ENCODE measurements around the gene HAUS5.
A peak's percentile ranks its signal among the peaks of the same experiment; 100 is the strongest.
"Not testable (repeated sequence)": the region's sequence is repeated elsewhere in the genome, so short reads cannot be mapped to it uniquely, and the experiment has no call there.

HAUS5 gene

DNA sequence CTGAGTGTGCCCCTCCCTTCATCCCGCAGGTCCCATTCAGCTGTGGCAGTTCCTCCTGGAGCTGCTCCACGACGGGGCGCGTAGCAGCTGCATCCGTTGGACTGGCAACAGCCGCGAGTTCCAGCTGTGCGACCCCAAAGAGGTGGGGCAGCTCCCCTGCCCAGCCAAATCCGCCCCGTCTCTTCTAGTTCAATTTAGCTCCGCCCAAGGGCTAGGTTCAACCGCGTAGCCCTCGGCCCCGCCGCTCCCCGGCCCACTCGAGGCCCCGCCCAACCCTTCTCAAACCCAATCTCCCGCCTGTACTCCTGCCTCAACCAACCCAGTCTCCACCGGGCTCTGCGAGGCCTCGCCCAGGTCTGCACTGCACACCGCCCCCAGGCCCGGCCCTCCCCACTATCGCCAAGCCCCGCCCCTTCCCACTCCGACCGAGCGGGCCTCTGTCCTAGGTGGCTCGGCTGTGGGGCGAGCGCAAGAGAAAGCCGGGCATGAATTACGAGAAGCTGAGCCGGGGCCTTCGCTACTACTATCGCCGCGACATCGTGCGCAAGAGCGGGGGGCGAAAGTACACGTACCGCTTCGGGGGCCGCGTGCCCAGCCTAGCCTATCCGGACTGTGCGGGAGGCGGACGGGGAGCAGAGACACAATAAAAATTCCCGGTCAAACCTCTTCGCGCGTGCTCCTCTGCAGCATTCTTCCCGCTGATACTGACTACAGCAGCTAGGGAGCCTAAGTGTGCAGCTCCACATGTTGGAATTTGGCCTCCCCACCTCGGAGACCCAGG is 31.9 kb downstream of the HAUS5 start:
- peak; percentile 98 for DNase-seq

DNA sequence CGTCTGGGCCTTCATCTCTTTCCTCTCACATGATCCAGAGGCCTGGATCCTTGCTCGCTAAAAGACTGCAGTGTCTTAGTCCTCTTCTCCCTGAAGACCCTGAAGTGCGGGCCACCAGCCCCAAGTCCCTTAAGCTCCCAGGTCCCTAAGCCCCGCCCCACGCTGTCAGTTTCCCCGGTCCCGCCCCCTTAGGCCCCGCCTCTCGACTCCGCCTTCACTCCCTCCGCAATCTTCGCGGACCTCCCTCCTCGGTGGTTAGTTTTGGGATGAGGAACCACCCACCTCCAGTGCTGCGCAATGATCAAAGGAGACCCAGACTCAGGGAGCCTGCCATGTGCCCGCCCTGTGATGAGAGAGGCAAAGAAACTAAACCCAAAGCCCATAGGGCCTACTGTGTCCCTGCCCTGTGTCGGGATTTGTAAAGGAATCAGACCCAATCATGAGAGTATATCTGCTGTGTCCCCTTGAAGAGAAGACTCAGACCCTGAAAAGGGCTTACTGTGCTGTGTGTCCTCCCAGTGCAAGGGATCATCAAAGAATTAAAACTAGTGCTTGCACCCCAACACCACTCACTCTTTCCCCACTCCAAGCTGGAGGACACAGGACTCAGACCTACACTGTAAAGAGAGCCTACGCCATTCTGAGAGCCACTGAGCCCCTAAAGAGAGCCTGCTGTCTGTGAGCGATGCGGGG is 32.6 kb downstream of the HAUS5 start:
- DNase-seq = peak; percentile 85

DNA sequence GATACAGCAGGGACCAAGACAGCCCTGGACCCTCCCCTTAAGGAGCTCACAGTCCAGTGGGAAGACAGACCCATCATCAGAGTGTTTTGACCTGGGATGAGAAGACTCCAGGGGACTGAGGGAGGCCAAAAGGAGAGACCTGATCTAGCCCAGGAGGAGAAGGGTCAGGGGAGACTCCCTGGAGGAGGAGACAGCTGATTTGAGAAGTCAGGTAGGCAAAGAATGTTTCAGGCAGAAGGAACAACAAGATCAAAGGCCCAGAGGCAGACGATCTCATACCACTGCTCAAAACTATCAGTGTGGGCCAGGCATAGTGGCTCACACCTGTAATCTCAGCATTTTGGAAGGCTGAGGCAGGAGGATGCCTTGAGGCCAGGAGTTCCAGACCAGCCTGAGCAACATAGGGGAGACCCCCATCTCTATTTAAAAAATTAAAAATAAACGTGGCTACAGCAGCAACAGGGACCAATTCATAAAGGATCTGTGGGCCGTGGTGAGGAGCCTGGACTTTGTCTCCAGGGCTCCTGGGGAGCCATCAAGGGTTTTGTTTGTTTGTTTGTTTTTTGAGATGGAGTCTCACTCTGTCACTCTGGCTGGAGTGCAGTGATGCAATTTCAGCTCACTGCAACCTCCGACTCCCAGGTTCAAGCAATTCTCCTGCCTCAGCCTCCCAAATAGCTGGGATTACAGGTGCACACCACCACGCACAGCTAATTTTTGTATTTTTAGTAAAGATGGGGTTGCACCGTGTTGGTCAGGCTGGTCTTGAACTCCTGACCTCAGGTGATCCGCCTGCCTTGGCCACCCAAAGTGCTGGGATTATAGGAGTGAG is 33.4 kb downstream of the HAUS5 start:
- no peak for DNase-seq

DNA sequence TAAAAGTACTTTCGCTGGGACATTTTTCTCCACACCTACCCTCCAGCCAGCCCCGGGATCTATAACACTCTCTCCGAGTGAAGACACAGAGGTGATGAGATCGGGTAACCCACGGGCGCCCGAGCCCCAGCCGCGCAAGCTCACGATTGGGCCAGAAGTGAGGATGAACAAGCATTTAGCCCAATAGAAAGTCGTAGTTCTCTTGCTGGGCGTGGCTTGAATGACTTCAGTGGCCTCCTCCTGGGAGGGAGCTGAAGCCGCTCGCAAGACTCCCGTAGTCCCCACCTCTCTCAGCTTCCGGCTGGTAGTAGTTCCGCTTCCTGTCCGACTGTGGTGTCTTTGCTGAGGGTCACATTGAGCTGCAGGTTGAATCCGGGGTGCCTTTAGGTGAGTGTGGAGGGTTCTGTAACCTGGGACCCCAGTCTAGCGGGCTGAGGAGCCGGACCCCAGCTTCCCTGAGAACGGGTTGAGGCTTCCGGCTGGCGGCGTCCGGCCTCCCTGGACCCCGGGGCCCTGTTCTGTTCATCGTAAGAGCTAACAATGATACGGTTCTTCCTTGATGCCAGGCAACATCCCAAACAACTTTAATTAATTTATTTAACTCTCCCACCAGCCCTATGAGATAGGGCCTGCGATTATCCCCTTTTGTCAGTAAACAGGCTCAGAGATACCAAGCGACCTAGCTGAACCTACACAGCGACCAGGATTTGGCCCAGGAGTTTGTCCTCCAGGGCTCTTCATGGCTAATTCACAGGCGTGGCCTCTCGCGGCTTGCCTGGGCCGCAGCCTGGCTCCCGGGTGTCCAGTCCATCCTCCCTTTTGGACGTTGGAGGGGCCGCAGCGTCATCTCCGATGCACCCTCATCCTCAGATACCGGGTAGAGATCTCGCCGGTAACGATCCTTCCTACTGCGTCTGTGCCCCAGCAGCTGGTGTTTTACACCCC is 35.8 kb downstream of the HAUS5 start, which contains the start of gene COX6B1:
Gene COX6B1 (plus strand): TSS at position 307 of the 945 bp plus-strand sequence. CDS start 2,921 bp downstream, outside the sequence.
- DNase-seq = peak; percentile 94

DNA sequence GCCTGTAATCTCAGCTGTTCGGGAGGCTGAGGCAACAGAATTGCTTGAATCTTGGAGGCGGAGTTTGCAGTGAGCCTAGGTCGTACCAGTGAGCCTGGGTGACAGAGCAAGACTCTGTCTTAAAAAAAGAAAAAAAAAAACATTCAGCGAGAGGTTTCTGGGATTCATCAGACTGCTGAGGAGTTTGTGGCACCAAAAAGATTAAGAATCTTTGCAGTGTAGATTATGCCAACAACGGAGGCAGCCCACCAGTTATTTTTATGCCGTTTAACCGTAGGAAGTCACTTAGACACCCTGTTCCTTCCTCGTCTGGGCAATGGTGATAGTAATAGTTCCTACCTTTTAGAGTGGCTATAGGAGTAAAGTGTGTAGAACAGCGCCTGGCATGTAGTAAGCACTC is 38.0 kb downstream of the HAUS5 start:
- no peak for DNase-seq

DNA sequence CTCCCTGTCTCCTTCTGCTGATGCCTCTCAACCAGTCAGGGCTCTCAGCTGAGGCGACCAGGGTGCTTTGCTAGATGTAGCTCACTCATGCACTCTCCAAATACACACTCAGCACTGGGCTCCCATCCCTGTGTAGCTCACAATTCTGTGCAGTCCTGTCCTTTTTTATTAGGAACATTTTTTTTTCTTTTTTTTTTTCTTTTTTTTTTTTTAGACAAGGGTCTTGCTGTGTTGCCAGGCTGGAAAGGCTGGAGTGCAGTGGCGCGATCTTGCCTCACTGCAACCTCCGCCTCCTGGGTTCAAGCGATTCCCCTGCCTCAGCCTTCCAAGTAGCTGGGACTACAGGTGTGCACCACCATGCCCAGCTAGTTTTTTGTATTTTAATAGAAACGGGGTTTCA is 42.3 kb downstream of the HAUS5 start:
- DNase-seq = not testable (repeated sequence)

DNA sequence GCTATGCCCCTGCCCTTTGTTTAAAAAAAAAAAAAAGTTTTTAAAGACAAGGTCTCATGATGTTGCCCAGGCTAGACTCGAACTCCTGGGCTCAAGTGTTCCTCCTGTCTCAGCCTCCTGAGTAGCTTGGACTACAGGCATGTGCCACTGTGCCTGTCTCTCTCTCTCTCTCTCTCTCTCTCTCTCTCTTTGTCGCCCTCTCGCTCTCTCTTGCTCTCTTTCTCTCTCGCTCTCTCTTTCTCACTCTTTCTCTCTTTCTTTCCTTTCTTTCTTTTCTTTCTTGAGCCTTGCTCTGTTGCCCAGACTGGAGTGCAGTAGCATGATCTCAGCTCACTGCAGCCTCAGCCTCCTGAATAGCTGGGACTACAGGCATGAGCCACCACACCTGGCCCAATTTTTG is 43.1 kb downstream of the HAUS5 start:
- no peak for DNase-seq

DNA sequence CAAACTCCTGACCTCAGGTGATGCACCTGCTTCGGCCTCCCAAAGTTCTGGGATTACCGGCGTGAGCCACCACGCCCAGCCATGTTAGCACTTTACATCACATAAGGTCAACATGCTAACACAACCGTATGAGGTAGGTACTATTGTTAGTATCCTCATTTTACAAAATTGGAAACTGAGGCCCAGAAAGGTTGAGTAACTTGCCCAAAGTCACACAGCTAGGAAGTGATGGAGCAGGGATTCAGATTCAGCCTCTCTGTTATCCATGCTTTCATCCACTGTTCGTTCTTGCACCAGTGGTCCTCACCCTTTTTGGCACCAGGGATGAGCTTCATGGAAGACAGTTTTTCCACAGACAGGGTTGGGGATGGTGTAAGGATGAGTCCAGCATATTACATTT is 44.2 kb downstream of the HAUS5 start:
- no peak for DNase-seq

DNA sequence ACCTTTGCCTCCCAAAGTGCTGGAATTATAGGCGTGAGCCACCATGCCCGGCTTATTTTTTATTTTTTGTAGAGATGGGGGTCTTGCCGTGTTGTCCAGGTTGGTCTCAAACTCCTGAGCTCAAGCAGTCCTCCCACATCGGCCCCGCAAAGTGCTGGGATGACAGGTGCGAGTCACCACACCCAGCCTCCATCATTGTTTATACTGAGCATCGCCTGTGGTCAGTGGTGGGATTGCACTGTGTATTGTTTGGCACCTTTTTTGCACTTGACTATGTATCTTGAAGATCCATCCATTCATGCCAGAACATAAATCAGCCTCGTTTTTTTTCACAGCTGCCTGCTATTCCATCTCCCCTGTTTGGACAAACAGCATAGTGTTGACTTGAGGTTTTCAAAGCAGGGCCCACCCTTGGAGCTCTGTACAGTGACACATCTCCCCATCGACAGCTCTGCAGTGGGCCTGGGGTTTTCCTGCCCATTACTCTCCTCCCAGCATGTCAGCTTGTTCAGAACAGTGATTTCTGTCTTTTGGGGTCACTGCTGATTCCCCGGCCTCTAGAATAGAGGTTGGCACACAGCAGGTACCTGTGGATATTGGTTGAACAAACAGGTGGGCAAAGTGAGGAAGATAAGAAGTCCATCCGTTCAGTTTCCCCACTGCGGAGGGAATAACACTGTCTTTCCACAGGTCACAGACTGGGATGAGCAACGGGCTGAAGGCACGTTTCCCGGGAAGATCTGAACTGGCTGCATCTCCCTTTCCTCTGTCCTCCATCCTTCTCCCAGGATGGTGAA is 45.6 kb downstream of the HAUS5 start:
- DNase-seq = no peak

DNA sequence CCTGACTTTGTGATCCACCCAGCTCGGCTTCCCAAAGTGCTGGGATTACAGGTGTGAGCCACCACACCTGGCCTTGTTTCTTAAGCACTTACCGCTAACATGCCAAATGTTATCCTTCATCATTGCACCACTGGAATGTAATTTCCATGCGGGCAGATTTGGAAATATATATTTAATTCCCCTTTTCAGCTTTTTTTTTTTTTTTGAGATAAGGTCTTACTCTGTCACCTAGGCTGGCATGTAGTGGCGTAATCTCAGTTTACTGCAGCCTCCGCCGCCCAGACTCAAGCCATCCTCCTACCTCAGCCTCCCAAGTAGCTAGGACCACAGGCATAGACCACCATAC is 49.4 kb downstream of the HAUS5 start:
- no peak for DNase-seq

DNA sequence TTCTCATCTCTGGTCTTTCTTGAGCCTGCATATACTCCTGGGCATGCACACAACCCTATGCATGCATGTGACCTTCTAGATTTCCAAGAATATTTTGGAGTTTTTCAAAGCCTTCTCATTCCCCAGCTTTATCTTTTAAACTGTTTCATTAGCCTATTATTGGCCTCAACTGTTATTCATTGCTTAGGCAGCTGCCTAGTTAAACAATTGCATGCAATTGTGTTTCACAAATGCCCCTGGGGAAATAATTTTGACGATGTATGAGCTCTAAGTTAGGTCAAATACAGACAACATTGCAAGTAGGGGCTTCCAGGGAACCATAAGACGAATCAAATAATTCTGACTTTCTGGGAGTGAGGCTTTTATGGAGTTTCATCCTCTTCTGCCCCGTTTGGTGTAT is 51.4 kb downstream of the HAUS5 start:
- DNase-seq = no peak

DNA sequence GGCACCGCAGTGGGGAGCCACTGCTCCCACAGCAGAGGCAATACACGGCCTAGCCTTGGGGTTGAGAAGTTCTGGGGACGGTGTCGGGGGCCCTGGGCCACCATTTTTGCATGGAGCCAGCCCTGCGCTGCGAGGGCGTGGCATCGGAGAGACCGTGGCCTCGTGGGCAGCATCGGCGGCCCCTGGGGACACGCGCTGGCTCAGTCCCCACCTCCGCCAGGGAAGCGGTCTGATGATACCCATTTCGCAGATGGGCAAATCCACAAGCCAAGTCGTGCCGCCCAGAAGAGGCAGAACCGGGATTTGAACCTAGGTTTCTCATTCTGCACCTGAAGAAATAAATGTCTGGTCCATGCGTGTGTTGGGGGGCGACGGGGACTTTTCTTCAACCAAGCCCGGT is 52.6 kb downstream of the HAUS5 start:
- no peak for DNase-seq

DNA sequence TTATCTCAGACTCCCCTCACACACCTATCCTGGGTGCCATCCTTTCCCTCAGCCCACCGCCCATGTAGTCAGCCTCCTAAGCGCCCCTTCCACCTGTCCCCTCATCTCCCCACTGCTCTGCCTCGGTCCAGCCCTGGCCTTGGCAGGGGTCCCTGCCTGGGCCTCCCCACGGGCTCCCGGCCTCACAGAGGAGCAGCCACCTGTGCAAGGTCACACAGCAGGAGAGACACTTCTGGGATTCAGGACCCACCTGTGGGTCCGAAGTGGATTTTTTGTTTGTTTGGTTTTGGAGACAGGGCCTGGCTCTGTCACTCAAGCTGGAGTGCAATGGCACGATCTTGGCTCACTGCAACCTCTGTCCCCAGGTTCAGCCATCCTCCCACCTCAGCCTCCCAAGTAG is 53.1 kb downstream of the HAUS5 start:
- DNase-seq = no peak

DNA sequence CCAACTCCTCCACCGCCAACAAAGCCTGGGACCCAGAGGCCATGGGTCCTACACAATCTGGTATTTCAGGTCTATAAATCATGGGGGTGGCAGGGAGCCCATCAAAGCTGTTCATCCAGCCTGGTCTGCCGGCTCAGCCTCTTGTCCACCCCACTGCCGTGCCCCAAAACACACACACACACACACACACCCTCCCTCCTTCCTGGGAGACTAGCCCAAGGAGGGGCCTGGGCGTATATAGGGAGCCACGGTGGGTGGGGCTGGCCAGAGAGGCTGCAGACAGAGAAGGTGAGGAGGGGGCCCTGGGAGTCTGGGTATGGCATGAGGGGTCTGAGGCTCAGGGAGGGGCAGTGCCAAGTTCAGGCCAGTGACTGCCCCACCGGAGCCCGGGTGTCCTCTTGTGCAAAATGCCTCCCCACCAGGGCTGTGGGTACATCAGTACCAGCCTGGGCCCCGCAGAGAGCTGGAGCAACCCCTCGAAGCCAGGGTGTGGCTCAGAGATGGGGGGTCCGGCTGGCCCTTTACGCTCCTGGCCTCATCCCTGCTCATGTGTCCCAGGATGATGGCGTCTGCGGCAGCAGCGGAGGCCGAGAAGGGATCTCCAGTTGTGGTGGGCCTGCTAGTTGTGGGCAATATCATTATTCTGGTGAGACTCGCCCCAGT is 53.8 kb downstream of the HAUS5 start, which contains the start of gene UPK1A:
Gene UPK1A (plus strand): TSS at position 267 of the 663 bp plus-strand sequence. CDS start 296 bp downstream, at position 563.
- DNase-seq = no peak

DNA sequence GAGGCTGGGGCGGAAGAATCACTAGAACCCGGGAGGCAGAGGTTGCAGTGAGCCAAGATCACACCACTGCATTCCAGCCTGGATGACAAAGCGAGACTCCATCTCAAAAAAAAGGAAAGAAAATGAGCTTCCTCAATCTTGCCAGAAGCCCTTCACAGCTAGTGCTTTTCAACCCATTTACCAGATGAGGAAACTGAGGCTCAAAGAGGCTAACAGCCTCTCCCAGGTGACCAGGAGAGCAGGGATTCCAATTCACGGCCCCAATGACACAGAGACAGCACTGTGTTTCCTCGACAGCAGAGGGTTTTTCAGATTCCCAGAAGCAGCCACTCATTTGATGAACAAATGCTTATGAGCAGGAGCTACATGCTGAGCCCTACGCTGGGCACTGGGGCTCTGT is 57.0 kb downstream of the HAUS5 start:
- no peak for DNase-seq

DNA sequence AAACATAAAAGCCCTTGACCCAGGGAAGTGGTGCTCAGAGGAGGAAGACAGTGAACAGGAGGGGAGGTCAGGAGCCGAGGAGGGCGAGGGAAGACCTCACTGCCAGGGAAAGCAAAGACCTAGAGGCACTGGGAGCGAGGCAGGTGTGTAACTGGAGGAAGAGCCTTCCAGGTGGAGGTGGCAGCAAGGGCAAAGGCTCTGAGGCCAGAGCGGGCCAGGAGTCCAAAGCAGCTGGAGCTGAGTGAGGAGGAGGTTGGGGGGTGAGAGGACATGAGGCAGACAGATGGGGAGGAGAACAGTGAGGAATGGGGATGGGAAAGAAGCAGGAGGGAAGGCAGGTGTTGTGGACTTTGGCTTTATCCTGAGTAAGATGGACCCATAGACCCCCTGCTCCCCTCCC is 57.4 kb downstream of the HAUS5 start:
- no peak for DNase-seq

DNA sequence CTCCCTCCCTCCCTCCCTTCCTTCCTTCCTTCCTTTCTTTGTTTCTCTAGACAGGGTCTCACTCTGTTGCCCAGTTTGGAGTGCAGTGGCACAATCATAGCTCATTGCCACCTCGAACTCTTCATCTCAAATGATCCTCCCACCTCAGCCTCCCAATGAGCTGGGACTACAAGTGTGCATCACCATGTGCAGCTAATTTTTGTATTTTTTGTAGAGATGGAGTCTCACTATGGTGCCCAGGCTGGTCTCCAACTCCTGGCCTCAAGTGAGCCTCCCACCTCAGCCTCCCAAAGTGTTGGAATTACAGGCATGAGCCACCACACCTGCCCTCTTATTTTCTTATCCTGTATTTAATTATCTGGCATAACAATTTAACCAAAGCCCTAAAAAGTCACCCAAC is 58.2 kb downstream of the HAUS5 start:
- DNase-seq = no peak

DNA sequence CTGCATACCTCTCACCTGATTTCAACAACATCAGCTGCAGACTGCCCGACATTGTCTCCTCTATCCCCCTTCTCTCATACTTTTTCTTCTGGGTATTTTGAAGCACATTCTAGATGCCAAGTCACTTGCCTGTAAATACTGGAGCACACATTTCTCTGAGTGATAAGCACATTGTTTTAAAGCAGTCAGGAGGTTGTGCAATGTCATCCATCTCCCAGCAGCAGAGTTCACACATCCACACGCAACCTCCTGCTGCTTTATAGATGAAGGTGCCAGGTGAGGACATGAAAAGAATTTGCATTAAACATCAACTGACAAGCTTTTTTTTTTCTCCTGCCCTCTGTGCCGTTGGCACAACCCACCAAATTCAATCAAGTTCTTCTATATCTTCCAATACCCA is 59.3 kb downstream of the HAUS5 start:
- DNase-seq = no peak

DNA sequence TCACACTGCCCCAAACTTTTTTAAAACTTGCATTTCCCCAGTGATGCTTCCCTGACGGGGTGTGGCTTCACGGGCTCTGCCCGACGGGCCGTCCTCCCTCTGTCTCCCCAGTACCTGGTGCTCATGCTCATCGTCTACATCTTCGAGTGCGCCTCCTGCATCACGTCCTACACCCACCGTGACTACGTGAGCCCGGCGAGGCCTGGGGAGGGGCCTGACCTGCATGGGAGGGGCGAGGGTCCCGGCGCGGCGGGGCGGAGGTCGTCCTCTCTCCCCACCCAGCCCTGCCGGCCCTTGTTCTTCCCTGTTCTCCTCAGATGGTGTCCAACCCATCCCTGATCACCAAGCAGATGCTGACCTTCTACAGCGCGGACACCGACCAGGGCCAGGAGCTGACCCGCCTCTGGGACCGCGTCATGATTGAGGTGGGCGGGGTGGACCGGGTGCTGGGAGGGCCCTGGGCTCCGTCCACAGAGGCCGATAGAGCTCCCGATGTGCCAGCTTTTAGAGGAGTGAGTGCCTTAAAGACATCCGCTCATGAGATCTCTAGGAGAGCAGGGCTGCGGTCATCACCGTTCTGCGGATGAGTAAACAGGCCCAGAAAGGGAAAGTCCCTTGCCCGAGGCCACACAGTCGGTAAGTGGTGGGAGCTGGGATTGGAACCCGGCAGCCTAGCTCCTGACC is 60.7 kb downstream of the HAUS5 start:
- DNase-seq = peak; percentile 68

Data from stimulated activated CD4-positive, alpha-beta T cell treated with anti-CD3 and anti-CD28 coated beads, Interleukin-1b, Interleukin-23, amount 100 ng/mL, for 48 hours (primary cell).